HepG2 (cell line): ENCODE data around the gene ZNF585A. TPM values are rescaled to one million over a fixed set of nuclear protein-coding genes. Genes with fewer than 3 reads are reported as not detected.

Source experiments
- HOXA3 ChIP-seq: sonication (generic); formaldehyde crosslinking; IDR thresholded peaks from 2 replicates; pipeline ENCODE4 v1.5.0; 2020; ENCODE audit warnings: missing genetic modification reagents
- MIER2 ChIP-seq: IDR thresholded peaks from 2 replicates; pipeline ENCODE4 v1.6.1; 2016; ENCODE audit warnings: missing biosample characterization, missing genetic modification reagents
- MXD4 ChIP-seq: IDR thresholded peaks from 2 replicates; pipeline ENCODE4 v1.6.1; 2016; ENCODE audit warnings: mild to moderate bottlenecking, missing biosample characterization, missing genetic modification reagents
- NRL ChIP-seq: sonication (generic); formaldehyde crosslinking; IDR thresholded peaks from 2 replicates; pipeline ENCODE4 v1.5.0; 2020; ENCODE audit warnings: missing genetic modification reagents, mild to moderate bottlenecking, moderate library complexity, borderline replicate concordance
- RXRA ChIP-seq: sonication (generic); formaldehyde crosslinking; IDR thresholded peaks from 2 replicates; pipeline ENCODE4 v1.5.1; 2020; ENCODE audit warnings: missing genetic modification reagents
- ZBTB7B ChIP-seq: sonication (generic); formaldehyde crosslinking; IDR thresholded peaks from 2 replicates; pipeline ENCODE4 v1.4.0; 2020; ENCODE audit warnings: missing genetic modification reagents
- ZFP36 ChIP-seq: fragments of 150-350 bp; IDR thresholded peaks from 2 replicates; pipeline ENCODE4 v1.6.1; 2018; ENCODE audit warnings: borderline replicate concordance, low read length, low read depth; ENCODE audit not compliant: partially characterized antibody
- ZFP91 ChIP-seq: sonication (generic); formaldehyde crosslinking; IDR thresholded peaks from 2 replicates; pipeline ENCODE4 v1.9.0; 2022; ENCODE audit warnings: missing genetic modification reagents, mild to moderate bottlenecking, borderline replicate concordance
- ZNF205 ChIP-seq: IDR thresholded peaks from 2 replicates; pipeline ENCODE4 v1.6.1; 2018; ENCODE audit warnings: missing biosample characterization, missing genetic modification reagents
- ZNF337 ChIP-seq: sonication (generic); formaldehyde crosslinking; IDR thresholded peaks from 2 replicates; pipeline ENCODE4 v1.5.1; 2020; ENCODE audit warnings: missing genetic modification reagents, low read depth, mild to moderate bottlenecking, borderline replicate concordance
- ZNF34 ChIP-seq: sonication (generic); formaldehyde crosslinking; IDR thresholded peaks from 2 replicates; pipeline ENCODE4 v1.4.0; 2020; ENCODE audit warnings: mild to moderate bottlenecking, missing genetic modification reagents, borderline replicate concordance
- ZNF350 ChIP-seq: sonication (generic); formaldehyde crosslinking; IDR thresholded peaks from 2 replicates; pipeline ENCODE4 v1.4.0; 2020; ENCODE audit warnings: mild to moderate bottlenecking, low read depth, missing genetic modification reagents, borderline replicate concordance
- ZNF543 ChIP-seq: sonication (generic); formaldehyde crosslinking; IDR thresholded peaks from 2 replicates; pipeline ENCODE4 v1.4.0; 2020; ENCODE audit warnings: mild to moderate bottlenecking, missing genetic modification reagents
- ZNF687 ChIP-seq: sonication (generic); formaldehyde crosslinking; IDR thresholded peaks from 2 replicates; pipeline ENCODE4 v1.5.1; 2020; ENCODE audit warnings: mild to moderate bottlenecking, missing genetic modification reagents, moderate library complexity
- ZNF792 ChIP-seq: IDR thresholded peaks from 2 replicates; pipeline ENCODE4 v1.6.1; 2016
- polyA plus RNA-seq, 8 experiments: library from polyadenylated mRNA; depleted of rRNA in 3 of 8; stranded (reverse) in 7 of 8; unstranded in 1 of 8; fragments of >200 nt; fragmentation: Illumina TruSeq in 4 of 8; extraction: Trizol in 4 of 8; gene quantifications; 2 replicates each; pipeline versions ENCODE4 v1.2.1 to v1.2.3, GENCODE V29; 2011 to 2016; ENCODE audit warnings: low read depth in 4 of 8, missing spikeins in 1 of 8, mixed read lengths in 1 of 8; ENCODE audit not compliant: insufficient read depth in 1 of 8
- total RNA-seq, 5 experiments: library from RNA; depleted of rRNA; stranded (reverse); fragments of >200 nt; fragmentation: Illumina TruSeq; extraction: Trizol; gene quantifications; 2 replicates each; pipeline ENCODE4 v1.2.3, GENCODE V29; 2016; ENCODE audit warnings: low read depth in 1 of 5
- TF ChIP-seq, protein P1 (sequence below): sonication (generic); formaldehyde crosslinking; IDR thresholded peaks from 2 replicates; pipeline ENCODE4 v1.4.0; 2020; ENCODE audit warnings: missing genetic modification reagents
- TF ChIP-seq, protein P2 (sequence below): sonication (generic); formaldehyde crosslinking; IDR thresholded peaks from 2 replicates; pipeline ENCODE4 v1.4.0; 2020; ENCODE audit warnings: missing genetic modification reagents, borderline replicate concordance

The ZNF585A gene
- total and polyA plus RNA-seq, 2 of the 13 experiments (the other 11 are each of a cell fraction or from before 2014, with no cell fraction given) = 7.1 to 8.5 TPM

DNA sequence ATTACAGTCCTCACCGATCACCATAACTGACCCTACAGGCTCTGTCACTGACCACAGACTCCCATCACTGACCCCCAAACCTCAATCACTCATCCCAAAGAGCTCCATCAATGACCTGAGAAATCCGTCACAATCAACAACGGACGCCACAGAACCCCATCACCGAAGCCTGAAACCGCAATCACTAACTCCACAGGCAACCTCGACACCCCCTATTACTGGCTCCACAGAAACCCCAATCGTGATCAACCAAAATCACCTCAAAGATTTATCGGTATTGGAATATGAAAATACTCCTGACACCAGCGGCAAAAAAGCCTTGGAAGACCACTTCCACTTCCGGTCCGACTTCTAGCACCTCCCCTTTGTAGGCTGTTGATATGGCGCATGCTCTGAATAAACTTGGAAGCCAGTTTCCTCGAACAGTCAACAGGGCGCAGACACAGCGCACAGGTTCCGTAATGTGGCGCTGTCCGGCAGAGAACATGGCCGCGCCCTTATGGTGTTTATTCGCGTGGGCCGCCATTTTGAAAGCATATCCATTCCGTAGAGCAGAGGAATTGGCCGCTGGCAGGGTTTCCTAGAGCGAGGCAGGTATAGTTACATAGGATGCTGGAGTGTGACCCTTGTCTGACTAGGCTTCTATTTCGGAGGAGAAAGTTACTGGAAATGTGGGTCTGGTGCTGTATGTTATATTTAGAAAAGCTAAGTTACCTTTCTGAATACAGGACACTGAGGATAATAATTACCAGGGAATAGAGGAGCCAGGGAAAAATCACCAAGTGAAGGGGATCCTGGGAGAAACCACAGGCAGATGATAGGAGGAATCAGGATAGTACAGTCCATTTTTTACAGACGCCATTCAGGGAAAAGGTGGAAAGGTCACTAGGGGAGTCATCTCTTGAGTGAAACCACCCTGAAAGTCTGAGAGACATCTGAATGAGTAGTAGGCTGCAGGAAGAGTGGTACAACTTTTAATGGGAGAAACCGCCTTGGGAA lies at the start of gene ZNF585A (continued):
- TF ChIP-seq HOXA3 (CRISPR knock-in tag) = peak; percentile 89
- no peak for TF ChIP-seq ZNF792
- no peak for TF ChIP-seq NRL
- TF ChIP-seq ZNF205 (CRISPR knock-in tag) = no peak
- TF ChIP-seq ZFP91 (CRISPR knock-in tag) = peak; percentile 42; the same call in 1 of the 2 replicates
- TF ChIP-seq ZNF687 = peak; percentile 41
- TF ChIP-seq, protein P1, sequence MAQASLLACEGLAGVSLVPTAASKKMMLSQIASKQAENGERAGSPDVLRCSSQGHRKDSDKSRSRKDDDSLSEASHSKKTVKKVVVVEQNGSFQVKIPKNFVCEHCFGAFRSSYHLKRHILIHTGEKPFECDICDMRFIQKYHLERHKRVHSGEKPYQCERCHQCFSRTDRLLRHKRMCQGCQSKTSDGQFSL (CRISPR knock-in tag) = no peak
- TF ChIP-seq ZNF543 (CRISPR knock-in tag) = peak; percentile 55; the same call in 1 of the 2 replicates
- peak; percentile 57; the same call in 1 of the 2 replicates for TF ChIP-seq ZNF350 (CRISPR knock-in tag)
- TF ChIP-seq ZFP36 = no peak
- 0 out of 2 replicates have a peak, but pooled peaks have one; percentile 27 for TF ChIP-seq RXRA (CRISPR knock-in tag)
- TF ChIP-seq ZNF337 (CRISPR knock-in tag) = no peak
- TF ChIP-seq MIER2 (CRISPR knock-in tag) = peak; percentile 41; the same call in 1 of the 2 replicates
- 0 out of 2 replicates have a peak, but pooled peaks have one; percentile 39 for TF ChIP-seq MXD4
- TF ChIP-seq, protein P2, sequence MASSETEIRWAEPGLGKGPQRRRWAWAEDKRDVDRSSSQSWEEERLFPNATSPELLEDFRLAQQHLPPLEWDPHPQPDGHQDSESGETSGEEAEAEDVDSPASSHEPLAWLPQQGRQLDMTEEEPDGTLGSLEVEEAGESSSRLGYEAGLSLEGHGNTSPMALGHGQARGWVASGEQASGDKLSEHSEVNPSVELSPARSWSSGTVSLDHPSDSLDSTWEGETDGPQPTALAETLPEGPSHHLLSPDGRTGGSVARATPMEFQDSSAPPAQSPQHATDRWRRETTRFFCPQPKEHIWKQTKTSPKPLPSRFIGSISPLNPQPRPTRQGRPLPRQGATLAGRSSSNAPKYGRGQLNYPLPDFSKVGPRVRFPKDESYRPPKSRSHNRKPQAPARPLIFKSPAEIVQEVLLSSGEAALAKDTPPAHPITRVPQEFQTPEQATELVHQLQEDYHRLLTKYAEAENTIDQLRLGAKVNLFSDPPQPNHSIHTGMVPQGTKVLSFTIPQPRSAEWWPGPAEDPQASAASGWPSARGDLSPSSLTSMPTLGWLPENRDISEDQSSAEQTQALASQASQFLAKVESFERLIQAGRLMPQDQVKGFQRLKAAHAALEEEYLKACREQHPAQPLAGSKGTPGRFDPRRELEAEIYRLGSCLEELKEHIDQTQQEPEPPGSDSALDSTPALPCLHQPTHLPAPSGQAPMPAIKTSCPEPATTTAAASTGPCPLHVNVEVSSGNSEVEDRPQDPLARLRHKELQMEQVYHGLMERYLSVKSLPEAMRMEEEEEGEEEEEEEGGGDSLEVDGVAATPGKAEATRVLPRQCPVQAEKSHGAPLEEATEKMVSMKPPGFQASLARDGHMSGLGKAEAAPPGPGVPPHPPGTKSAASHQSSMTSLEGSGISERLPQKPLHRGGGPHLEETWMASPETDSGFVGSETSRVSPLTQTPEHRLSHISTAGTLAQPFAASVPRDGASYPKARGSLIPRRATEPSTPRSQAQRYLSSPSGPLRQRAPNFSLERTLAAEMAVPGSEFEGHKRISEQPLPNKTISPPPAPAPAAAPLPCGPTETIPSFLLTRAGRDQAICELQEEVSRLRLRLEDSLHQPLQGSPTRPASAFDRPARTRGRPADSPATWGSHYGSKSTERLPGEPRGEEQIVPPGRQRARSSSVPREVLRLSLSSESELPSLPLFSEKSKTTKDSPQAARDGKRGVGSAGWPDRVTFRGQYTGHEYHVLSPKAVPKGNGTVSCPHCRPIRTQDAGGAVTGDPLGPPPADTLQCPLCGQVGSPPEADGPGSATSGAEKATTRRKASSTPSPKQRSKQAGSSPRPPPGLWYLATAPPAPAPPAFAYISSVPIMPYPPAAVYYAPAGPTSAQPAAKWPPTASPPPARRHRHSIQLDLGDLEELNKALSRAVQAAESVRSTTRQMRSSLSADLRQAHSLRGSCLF (CRISPR knock-in tag) = no peak
- 0 out of 2 replicates have a peak, but pooled peaks have one; percentile 37 for TF ChIP-seq ZBTB7B (CRISPR knock-in tag)
- TF ChIP-seq ZNF34 = peak; percentile 65; the same call in 1 of the 2 replicates
